G401 (cell line): ENCODE results near the gene FAN1. TPM values are rescaled to one million over a fixed set of nuclear protein-coding genes. Genes with fewer than 3 reads are reported as not detected.
A peak's percentile ranks its signal among the peaks of the same experiment; 100 is the strongest.
"Not testable (repeated sequence)": the region's sequence is repeated elsewhere in the genome, so short reads cannot be mapped to it uniquely, and the experiment has no call there.

Experiments
- DNase-seq: peaks from one replicate; pipeline ENCODE4 v3.0.0-alpha.2; 2015; ENCODE audit warnings: low spot score
- in situ Hi-C: cut with HindIII; loops from 2 replicates; pipeline ENCODE4 v1.10.0; 2016; ENCODE audit warnings: low sequenced_read_pairs, mixed read lengths
- total RNA-seq: library from RNA; depleted of rRNA; stranded (reverse); fragments of >200 nt; shearing (Covaris generic); gene quantifications from 2 replicates; pipeline ENCODE4 v1.2.3, GENCODE V29; 2014; rRNA removed

The FAN1 gene
- 13.6 and 17.6 TPM in 2 replicates for total RNA-seq

DNA sequence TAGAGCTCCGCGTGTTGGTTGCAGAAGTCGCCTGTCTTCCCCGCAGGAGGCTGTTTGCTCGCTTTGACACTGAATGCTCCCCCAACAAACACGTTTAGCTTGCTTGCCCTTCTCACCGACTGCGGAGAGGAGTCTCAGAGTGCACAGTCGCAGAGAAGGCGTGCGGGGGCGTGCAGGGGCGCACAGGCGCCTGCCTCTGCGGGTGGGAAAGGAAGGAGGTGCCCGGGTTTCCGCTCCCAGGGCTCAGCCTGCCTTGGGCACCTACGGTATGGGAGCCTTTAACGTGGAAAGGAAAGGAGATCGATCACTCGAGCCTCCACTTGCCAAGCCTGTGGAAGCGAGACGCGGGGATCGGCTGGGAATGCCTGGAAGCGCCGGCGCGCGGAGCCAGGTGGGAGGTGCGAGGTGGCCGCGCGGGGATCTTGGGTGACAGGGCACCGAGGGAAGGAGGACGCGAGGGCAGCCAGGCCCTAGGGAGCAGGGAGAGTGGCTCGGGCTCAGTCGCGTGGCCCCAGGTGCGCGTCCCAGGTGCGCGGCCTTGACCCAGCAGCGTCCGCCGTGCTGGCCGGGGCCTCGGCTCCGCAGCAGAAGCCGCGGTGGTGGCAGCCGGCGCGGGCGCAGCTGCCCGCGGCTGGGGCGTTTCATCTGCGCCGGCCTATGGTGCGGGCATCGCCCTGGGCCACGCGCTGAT is at the start of gene FAN1:
Gene FAN1, plus strand, starts transcription at position 419 of the 691 bp plus-strand sequence. CDS start 749 bp downstream, outside the sequence.
- DNase-seq, result peak; percentile 94
- in situ Hi-C loops, result no loop called here

GRCh38 chr15:30859091-30859874 is 44.4 kb upstream of the FAN1 start:
- DNase-seq, result peak; percentile 17
- in situ Hi-C loops, result no loop called here

DNA sequence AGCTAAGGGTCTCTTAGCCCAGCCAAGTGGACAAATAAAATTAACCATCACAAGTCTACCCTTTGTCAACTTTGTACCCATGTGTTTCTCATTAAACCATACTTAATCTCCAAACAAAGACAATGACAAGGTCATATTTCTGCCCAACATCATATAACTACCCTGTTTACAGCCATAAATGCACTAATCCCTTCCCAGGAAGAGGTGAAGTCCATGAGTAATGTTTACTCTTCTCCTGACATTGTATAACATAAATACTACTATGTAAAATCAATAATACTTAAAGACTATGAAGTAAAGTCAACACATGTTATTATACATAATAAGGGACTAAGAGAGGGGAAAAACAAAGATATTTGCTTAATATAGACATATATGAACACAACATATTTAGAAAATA is 38.5 kb upstream of the FAN1 start:
- in situ Hi-C loops, result no loop called here
- no peak for DNase-seq

DNA sequence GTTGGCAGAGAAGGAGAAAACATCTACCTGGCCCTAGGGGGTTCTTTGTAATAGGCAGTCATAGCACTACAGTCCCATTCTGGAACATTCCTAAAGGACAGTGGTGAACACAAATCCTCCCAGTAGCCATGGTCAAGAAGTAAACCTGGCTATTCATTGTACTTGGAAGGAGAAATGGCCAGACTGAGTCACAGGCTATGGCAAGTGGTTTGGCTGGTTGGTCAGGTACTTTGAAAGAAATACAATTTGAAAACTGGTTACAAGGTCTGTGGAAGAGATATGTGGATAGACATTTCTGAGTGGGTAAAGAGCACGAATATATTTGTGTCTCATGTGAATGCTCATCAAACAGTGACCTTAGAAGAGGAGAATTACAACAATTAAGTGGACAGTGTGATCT is 33.0 kb upstream of the FAN1 start:
- in situ Hi-C loops, result no loop called here

GRCh38 chr15:30872341-30872748 is 31.4 kb upstream of the FAN1 start:
- no peak for DNase-seq
- in situ Hi-C loops, result no loop called here

More for the DNA sequence above, 33.0 kb upstream of the FAN1 start:
- no peak for DNase-seq

GRCh38 chr15:30877070-30877469 is 26.6 kb upstream of the FAN1 start:
- DNase-seq, result no peak
- in situ Hi-C loops, result no loop called here

- DNase-seq, result no peak
- in situ Hi-C loops, result no loop called here
These were observed 25.2 kb upstream of the FAN1 start for GRCh38 chr15:30878515-30878914.

GRCh38 chr15:30882849-30883433 is 20.8 kb upstream of the FAN1 start:
- in situ Hi-C loops, result no loop called here
- DNase-seq, result peak; percentile 80

DNA sequence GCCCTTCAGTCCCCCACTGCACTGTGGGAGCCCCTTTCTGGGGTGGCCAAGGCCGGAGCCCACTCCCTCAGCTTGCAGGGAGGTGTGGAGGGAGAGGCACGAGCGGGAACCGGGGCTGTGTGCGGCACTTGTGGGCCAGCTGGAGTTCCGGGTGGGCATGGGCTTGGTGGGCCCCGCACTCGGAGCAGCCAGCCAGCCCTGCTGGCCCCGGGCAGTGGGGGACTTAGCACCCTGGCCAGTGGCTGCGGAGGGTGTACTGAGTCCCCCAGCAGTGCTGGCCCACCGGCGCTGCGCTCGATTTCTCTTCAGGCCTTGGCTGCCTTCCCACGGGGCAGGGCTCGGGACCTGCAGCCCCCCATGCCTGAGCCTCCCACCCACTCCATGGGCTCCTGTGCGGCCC is 20.0 kb upstream of the FAN1 start:
- in situ Hi-C loops, DNase-seq: not testable (repeated sequence)

GRCh38 chr15:30885814-30886213 is 17.9 kb upstream of the FAN1 start:
- DNase-seq, result no peak
- in situ Hi-C loops, result no loop called here

- DNase-seq, result no peak
- in situ Hi-C loops, result no loop called here
These were observed 14.5 kb upstream of the FAN1 start for GRCh38 chr15:30889196-30889595.

DNA sequence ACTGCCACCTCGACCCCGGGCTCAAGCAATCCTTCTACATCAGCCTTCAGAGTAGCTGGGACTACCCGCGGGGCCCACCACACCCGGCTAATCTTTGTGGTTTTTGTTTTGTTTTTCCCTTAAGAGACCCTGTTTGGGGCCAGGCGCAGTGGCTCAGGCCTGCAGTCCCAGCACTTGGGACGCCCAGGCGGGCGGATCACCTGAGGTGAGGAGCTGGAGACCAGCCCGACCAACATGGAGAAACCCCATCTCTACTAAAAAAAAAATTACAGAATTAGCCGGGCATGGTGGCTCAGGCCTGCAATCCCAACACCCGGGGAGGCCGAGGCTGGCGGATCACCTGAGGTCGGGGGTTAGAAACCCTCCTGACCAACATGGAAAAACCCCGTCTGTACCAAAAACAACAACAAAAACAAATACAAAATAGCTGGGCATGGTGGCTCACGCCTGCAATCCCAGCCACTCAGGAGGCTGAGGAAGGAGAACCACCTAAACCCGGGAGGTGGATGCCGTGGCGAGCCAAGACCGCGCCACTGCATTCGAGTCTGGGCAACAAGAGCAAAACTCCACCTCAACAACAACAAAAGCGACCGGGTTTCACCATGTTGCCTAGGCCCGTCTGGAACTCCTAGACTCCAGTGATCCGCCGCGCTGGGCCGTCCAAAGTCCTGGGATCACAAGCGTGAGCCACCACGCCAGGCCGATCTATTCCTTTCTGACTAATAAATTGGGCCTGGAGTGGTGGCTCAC is 8.1 kb upstream of the FAN1 start:
- in situ Hi-C loops, result no loop called here
- no peak for DNase-seq

- in situ Hi-C loops, result no loop called here
- no peak for DNase-seq
These were observed 7.5 kb upstream of the FAN1 start for GRCh38 chr15:30896211-30896606.

DNA sequence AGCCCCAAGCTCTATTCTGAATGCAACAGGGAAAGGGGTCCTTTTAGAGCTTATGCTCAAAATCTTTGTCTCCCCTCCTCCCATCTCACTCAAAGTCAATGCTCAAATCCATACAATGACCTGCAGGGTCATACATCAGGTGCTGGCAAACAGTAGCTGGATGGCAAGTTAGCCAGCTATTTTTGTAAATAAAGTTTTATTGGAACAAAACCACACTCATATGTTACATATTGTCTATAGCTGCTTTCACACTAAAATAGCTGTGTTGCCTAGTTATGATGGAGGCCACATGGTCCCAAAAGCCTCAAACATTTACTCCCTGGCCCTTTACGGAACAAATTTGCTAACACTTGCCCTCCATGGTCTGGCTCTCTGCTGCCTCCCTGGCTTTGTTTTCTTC is 1.8 kb upstream of the FAN1 start:
- in situ Hi-C loops, result no loop called here
- no peak for DNase-seq

- in situ Hi-C loops, result no loop called here
- DNase-seq, result no peak
These were observed 1.1 kb downstream of the FAN1 start for GRCh38 chr15:30904812-30905211.

DNA sequence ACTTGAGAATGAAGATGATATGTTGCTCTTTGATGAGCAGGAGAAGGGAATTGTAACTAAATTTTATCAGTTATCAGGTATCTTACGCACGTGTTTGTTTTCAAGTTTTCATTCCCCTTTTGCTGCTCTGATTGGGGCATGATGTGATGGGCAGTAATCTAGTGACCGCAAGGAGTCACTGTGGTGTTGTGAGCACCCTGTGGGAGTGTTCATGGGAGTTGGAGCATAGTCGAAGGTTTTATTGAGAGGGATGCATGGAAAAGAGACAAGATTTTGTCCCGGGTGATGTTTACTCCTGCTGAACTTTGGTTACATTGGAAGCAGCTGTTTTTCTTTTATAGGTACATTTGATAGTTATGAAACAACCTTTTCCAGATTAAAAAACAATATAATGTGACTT is 2.1 kb downstream of the FAN1 start:
- in situ Hi-C loops, result no loop called here

GRCh38 chr15:30906366-30906765 is 2.7 kb downstream of the FAN1 start:
- no peak for DNase-seq
- in situ Hi-C loops, result no loop called here

More for the DNA sequence above, 2.1 kb downstream of the FAN1 start:
- no peak for DNase-seq

- in situ Hi-C loops, result no loop called here
- no peak for DNase-seq
These were observed 10.0 kb downstream of the FAN1 start for GRCh38 chr15:30913761-30914160.

- in situ Hi-C loops, result no loop called here
- DNase-seq, result no peak
These were observed 13.3 kb downstream of the FAN1 start for GRCh38 chr15:30917013-30917412.

DNA sequence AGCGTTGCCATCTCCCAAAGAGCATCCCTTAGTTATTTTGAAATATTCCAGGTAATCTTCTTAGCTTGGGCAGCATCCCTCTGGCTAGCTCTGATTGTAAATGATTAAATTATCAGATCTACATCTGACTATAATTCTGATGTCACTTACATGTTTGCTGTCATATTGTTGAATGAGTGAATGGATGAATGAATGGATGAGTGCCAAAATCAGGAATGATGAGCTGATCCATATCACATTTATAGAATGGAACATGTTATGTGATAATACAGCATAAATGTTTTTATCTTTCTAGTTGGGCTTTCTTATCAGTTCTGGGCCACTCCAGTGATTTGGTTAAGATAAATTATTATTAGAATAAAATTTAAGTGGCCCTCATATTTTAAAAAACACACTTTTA is 14.0 kb downstream of the FAN1 start:
- in situ Hi-C loops, result no loop called here

More for the DNA sequence above, 14.0 kb downstream of the FAN1 start:
- DNase-seq, result no peak
